Astrocyte of the cerebellum (primary cell): ENCODE measurements around the gene RPL12.

Experiments used
- DNase-seq: peaks from one replicate; pipeline ENCODE4 v3.0.0-alpha.2; 2011; ENCODE audit warnings: low read depth
- H3K4me3 ChIP-seq: 2 replicates; pipeline ENCODE4 v1.5.1; 2011; ENCODE audit warnings: mild to moderate bottlenecking, low read depth, low read length, moderate library complexity
- in situ Hi-C: cut with HindIII; loops from 2 replicates; pipeline ENCODE4 v1.10.0; 2017; ENCODE audit warnings: low sequenced_read_pairs
- TF ChIP-seq, protein P1 (sequence below): IDR thresholded peaks from 2 replicates; pipeline ENCODE4 v1.5.1; 2012; ENCODE audit warnings: low read length, low read depth, moderate library complexity, mild to moderate bottlenecking; ENCODE audit errors: missing control alignments

Gene RPL12

DNA sequence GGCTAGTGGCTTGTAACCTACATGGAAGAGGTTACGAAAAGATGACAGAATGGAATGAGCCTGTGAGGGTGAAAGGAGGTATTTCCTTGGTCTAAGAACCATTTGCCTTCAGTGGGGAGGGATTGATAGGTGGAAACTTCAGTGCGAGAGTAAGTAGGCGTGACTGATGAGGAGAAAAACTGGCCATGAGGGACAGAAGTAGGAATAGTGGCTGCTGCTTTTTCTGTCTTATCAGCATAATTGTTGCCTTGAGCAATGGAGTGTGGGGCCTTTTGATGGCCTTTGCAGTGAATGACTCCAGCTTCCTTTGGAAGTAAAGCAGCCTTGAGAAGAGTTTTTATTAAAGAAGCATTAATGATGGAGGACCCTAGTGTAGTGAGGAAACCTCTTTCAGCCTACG, 36.1 kb downstream of the RPL12 start:
- DNase-seq, result no peak
- TF ChIP-seq, protein P1, sequence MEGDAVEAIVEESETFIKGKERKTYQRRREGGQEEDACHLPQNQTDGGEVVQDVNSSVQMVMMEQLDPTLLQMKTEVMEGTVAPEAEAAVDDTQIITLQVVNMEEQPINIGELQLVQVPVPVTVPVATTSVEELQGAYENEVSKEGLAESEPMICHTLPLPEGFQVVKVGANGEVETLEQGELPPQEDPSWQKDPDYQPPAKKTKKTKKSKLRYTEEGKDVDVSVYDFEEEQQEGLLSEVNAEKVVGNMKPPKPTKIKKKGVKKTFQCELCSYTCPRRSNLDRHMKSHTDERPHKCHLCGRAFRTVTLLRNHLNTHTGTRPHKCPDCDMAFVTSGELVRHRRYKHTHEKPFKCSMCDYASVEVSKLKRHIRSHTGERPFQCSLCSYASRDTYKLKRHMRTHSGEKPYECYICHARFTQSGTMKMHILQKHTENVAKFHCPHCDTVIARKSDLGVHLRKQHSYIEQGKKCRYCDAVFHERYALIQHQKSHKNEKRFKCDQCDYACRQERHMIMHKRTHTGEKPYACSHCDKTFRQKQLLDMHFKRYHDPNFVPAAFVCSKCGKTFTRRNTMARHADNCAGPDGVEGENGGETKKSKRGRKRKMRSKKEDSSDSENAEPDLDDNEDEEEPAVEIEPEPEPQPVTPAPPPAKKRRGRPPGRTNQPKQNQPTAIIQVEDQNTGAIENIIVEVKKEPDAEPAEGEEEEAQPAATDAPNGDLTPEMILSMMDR, result no peak
- H3K4me3 ChIP-seq, result no peak overlapping the region
- in situ Hi-C loops, result no loop called here

DNA sequence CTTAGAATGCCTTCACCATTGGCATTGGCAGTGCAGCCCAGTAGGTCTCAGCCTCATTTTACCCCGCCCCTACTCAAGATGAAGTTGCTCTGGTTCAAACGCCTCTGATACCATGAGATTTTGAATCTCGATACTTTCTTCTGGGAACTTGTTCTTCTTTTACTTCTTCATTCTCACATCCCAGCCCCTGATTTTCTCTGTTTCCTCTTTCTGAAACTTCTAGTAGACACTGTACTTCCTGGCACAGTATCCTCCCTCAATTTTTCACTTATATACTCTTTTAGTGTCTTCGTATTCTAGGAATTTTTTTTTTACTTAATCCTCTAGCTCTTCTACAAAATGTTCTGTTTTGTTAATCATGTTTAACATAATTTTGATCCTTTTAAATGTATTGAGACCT, 40.1 kb downstream of the RPL12 start:
- TF ChIP-seq, protein P1, result no peak
- no peak overlapping the region for H3K4me3 ChIP-seq
- DNase-seq, result no peak
- in situ Hi-C loops, result no loop called here

DNA sequence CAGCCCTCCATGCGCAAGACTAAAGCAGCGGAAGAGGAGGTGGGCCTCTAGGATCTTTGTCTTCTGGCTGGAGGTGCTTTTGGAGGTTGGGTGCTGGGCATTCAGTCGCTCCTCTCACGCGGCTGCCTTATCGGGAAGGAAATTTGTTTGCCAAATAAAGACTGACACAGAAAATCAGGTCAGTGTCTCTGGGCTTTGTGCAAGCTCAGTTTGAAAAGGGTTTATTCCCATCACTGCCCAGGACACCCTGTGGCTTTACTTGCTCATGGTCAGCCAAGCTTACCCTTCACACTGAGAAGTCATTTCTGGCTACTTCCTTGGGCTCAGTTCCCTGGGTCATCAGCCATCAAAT, 43.7 kb downstream of the RPL12 start:
- no peak for DNase-seq
- in situ Hi-C loops, result loop anchor here (5.0 kb wide), 1 partner anchor 35 kb away; no protein-coding TSS in a partner anchor
- H3K4me3 ChIP-seq, result no peak overlapping the region
- TF ChIP-seq, protein P1, result no peak

DNA sequence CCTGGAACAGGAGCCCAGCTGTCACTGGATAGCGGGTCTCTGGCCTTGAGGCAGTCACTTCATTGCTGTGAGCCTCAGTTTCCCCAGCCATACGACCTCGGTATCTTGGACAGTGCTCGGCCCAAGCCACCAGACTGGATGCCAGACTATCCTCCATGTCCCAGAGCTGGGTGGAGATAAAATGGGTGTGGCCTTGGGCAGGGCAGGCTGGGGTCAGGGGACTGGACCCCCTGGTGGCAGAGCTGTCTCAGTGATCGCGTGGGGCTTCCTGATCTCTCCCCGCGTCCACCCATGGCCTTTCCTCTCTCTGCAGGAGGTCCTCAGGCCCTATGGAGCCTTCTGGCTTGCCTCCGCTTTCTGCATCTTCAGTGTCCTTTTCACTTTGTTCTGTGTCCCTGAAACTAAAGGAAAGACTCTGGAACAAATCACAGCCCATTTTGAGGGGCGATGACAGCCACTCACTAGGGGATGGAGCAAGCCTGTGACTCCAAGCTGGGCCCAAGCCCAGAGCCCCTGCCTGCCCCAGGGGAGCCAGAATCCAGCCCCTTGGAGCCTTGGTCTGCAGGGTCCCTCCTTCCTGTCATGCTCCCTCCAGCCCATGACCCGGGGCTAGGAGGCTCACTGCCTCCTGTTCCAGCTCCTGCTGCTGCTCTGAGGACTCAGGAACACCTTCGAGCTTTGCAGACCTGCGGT, 44.3 kb downstream of the RPL12 start:
- TF ChIP-seq, protein P1, result no peak
- no peak overlapping the region for H3K4me3 ChIP-seq
- in situ Hi-C loops, result loop anchor here (5.0 kb wide), 1 partner anchor 35 kb away; no protein-coding TSS in a partner anchor
- no peak for DNase-seq

DNA sequence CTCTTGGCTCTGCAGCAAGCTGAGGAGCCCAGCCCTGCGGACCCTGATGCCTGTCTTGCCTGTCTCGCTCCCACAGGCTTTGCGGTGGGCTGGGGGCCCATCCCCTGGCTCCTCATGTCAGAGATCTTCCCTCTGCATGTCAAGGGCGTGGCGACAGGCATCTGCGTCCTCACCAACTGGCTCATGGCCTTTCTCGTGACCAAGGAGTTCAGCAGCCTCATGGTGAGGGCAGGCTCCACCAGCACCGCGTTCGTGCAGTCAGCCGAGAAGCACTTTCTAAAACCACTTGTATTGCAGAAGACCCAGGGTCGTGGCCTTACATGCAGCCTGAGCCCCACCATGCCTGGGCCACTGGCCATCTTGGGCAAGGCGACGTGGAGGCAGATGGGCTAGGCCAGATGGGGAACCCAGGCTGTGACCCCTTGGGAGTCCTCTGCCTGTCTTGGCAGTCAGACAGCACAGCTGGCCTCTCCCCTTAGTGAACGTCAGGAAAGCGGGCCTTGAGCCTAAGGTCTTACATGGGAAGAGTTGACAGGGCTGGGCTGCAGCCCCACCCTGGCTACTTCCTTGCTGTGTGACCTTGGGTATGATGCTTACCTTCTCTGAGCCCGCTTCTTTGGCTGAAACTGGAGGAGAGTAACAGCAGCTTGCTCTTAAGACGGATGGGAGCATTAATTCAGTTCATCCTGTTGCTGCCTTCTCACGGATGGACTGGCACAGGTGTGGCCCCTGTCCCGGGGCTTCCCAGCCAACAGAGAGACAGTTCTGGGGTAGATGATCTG, 45.7 kb downstream of the RPL12 start:
- in situ Hi-C loops, result loop anchor here (5.0 kb wide), 1 partner anchor 33 kb away; no protein-coding TSS in a partner anchor
- DNase-seq, result no peak
- H3K4me3 ChIP-seq, result no peak overlapping the region
- TF ChIP-seq, protein P1, result no peak

DNA sequence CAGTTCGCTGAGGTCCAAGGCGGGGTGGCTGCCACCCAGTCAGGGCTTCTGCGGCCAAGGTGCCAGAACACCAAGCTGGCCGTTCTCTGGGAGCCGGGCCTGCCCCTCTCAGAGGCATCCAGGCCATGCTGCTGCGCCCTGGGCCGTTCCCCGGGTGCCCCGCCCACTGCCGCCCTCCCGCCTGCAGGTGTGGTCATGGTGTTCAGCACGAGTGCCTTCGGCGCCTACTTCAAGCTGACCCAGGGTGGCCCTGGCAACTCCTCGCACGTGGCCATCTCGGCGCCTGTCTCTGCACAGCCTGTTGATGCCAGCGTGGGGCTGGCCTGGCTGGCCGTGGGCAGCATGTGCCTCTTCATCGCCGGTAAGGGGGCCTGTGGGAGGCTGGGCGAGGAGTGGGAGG, 46.6 kb downstream of the RPL12 start:
- no peak for DNase-seq
- no peak overlapping the region for H3K4me3 ChIP-seq
- TF ChIP-seq, protein P1, result no peak
- in situ Hi-C loops, result loop anchor here (5.0 kb wide), 1 partner anchor 32 kb away; no protein-coding TSS in a partner anchor
